Skeletal muscle satellite cell (primary cell): ENCODE data around the gene ASB15.

ENCODE experiments used
- H3K27me3 ChIP-seq: 2 replicates; pipeline ENCODE4 v1.7.0; 2013; ENCODE audit warnings: low read length; ENCODE audit not compliant: control insufficient read depth, insufficient read depth
- H3K36me3 ChIP-seq: 2 replicates; pipeline ENCODE4 v1.7.0; 2013; ENCODE audit warnings: mild to moderate bottlenecking, control low read depth, low read length; ENCODE audit not compliant: insufficient read depth
- H3K4me1 ChIP-seq: 2 replicates; pipeline ENCODE4 v1.7.0; 2013; ENCODE audit warnings: low read length; ENCODE audit not compliant: control insufficient read depth, insufficient read depth
- H3K4me2 ChIP-seq: 2 replicates; pipeline ENCODE4 v1.7.0; 2013; ENCODE audit warnings: mild to moderate bottlenecking, low read length
- H3K4me3 ChIP-seq: 2 replicates; pipeline ENCODE4 v1.7.0; 2013; ENCODE audit warnings: low read length
- H3K9ac ChIP-seq: 2 replicates; pipeline ENCODE4 v1.7.0; 2013; ENCODE audit warnings: mild to moderate bottlenecking, low read depth, low read length, moderate library complexity
- H3K9me3 ChIP-seq: replicated peaks from 2 replicates; pipeline ENCODE4 v1.7.0; 2013; ENCODE audit warnings: mild to moderate bottlenecking, control low read depth, low read length

The ASB15 gene

GRCh38 chr7:123669485-123669884 is 67.9 kb downstream of the ASB15 start:
- Histone ChIP-seq H3K27me3 (no peaks in the 10 kb centered on the region), H3K4me1 (peaks cover 5% of the 10 kb centered on the region), H3K36me3 (no peaks in the 10 kb centered on the region), H3K9me3 (no peaks in the 10 kb centered on the region), H3K9ac (no peak overlapping the region), H3K4me2 (no peak overlapping the region), H3K4me3 (no peak overlapping the region)

GRCh38 chr7:123673137-123673732 is 71.6 kb downstream of the ASB15 start:
- Histone ChIP-seq H3K4me2 (no peak overlapping the region), H3K9me3 (no peaks in the 10 kb centered on the region), H3K36me3 (no peaks in the 10 kb centered on the region), H3K4me1 (peaks cover 16% of the 10 kb centered on the region), H3K9ac (no peak overlapping the region), H3K27me3 (no peaks in the 10 kb centered on the region), H3K4me3 (no peak overlapping the region)

- Histone ChIP-seq H3K9me3 (no peaks in the 10 kb centered on the region), H3K36me3 (no peaks in the 10 kb centered on the region), H3K4me3 (no peak overlapping the region), H3K9ac (no peak overlapping the region), H3K4me1 (peaks cover 16% of the 10 kb centered on the region), H3K4me2 (no peak overlapping the region), H3K27me3 (no peaks in the 10 kb centered on the region)
Measured at GRCh38 chr7:123673752-123674398, 72.3 kb downstream of the ASB15 start.

- no peaks in the 10 kb centered on the region for H3K9me3 ChIP-seq
- peaks cover 20% of the 10 kb centered on the region for H3K4me1 ChIP-seq
- H3K4me3 ChIP-seq, result no peak overlapping the region
- peaks cover 2% of the 10 kb centered on the region for H3K36me3 ChIP-seq
- H3K4me2 ChIP-seq, result no peak overlapping the region
- H3K9ac ChIP-seq, result no peak overlapping the region
- H3K27me3 ChIP-seq, result no peaks in the 10 kb centered on the region
Measured at GRCh38 chr7:123674399-123675180, 73.0 kb downstream of the ASB15 start.

GRCh38 chr7:123675181-123675473 is 73.5 kb downstream of the ASB15 start:
- no peak overlapping the region for H3K4me3 ChIP-seq
- H3K4me2 ChIP-seq, result no peak overlapping the region
- H3K9ac ChIP-seq, result no peak overlapping the region
- H3K9me3 ChIP-seq, result no peaks in the 10 kb centered on the region
- peaks cover 4% of the 10 kb centered on the region for H3K36me3 ChIP-seq
- no peaks in the 10 kb centered on the region for H3K27me3 ChIP-seq
- H3K4me1 ChIP-seq, result peaks cover 24% of the 10 kb centered on the region

- Histone ChIP-seq H3K4me2 (no peak overlapping the region), H3K9ac (no peak overlapping the region), H3K4me3 (no peak overlapping the region), H3K36me3 (peaks cover 7% of the 10 kb centered on the region), H3K27me3 (no peaks in the 10 kb centered on the region), H3K4me1 (peaks cover 29% of the 10 kb centered on the region), H3K9me3 (no peaks in the 10 kb centered on the region)
Measured at GRCh38 chr7:123677061-123677715, 75.6 kb downstream of the ASB15 start.

- H3K4me1 ChIP-seq, result peaks cover 23% of the 10 kb centered on the region
- no peaks in the 10 kb centered on the region for H3K27me3 ChIP-seq
- no peak overlapping the region for H3K9ac ChIP-seq
- no peaks in the 10 kb centered on the region for H3K9me3 ChIP-seq
- peaks cover 16% of the 10 kb centered on the region for H3K36me3 ChIP-seq
- H3K4me3 ChIP-seq, result no peak overlapping the region
- no peak overlapping the region for H3K4me2 ChIP-seq
Measured at GRCh38 chr7:123679614-123680013, 78.0 kb downstream of the ASB15 start.

GRCh38 chr7:123680580-123680979 is 79.0 kb downstream of the ASB15 start:
- Histone ChIP-seq H3K4me3 (no peak overlapping the region), H3K27me3 (no peaks in the 10 kb centered on the region), H3K9me3 (no peaks in the 10 kb centered on the region), H3K4me1 (peaks cover 20% of the 10 kb centered on the region), H3K4me2 (no peak overlapping the region), H3K9ac (no peak overlapping the region), H3K36me3 (peaks cover 16% of the 10 kb centered on the region)

GRCh38 chr7:123681561-123681960 is 79.9 kb downstream of the ASB15 start:
- Histone ChIP-seq H3K36me3 (peaks cover 16% of the 10 kb centered on the region), H3K9me3 (no peaks in the 10 kb centered on the region), H3K9ac (no peak overlapping the region), H3K4me2 (no peak overlapping the region), H3K27me3 (no peaks in the 10 kb centered on the region), H3K4me1 (peaks cover 15% of the 10 kb centered on the region), H3K4me3 (no peak overlapping the region)

GRCh38 chr7:123682690-123683089 is 81.1 kb downstream of the ASB15 start:
- Histone ChIP-seq H3K27me3 (no peaks in the 10 kb centered on the region), H3K4me1 (peaks cover 14% of the 10 kb centered on the region), H3K36me3 (peaks cover 16% of the 10 kb centered on the region), H3K4me2 (no peak overlapping the region), H3K4me3 (no peak overlapping the region), H3K9ac (no peak overlapping the region), H3K9me3 (no peaks in the 10 kb centered on the region)

- H3K9ac ChIP-seq, result no peak overlapping the region
- no peak overlapping the region for H3K4me2 ChIP-seq
- no peaks in the 10 kb centered on the region for H3K4me1 ChIP-seq
- no peaks in the 10 kb centered on the region for H3K27me3 ChIP-seq
- H3K36me3 ChIP-seq, result peaks cover 40% of the 10 kb centered on the region
- H3K4me3 ChIP-seq, result no peak overlapping the region
- no peaks in the 10 kb centered on the region for H3K9me3 ChIP-seq
Measured at GRCh38 chr7:123687161-123687560, 85.5 kb downstream of the ASB15 start.
